ENCODE measurements around the gene RBPMS2.
"Not testable (repeated sequence)": the region's sequence is repeated elsewhere in the genome, so short reads cannot be mapped to it uniquely, and the experiment has no call there.

Gene RBPMS2

GRCh38 chr15:64775551-64776401 is at the start of gene RBPMS2:
Gene RBPMS2 (minus strand): TSS chr15:64775589. CDS start chr15:64775319, 270 bp downstream.
- DNase-seq (ENCODE audit: low spot score): peak; percentile 85

- no peak for DNase-seq (ENCODE audit: low spot score)
These were observed 49.6 kb upstream of the RBPMS2 start for GRCh38 chr15:64824929-64825430.

GRCh38 chr15:64816452-64816851 is 41.1 kb upstream of the RBPMS2 start:
- DNase-seq (ENCODE audit: low spot score): no peak

DNA sequence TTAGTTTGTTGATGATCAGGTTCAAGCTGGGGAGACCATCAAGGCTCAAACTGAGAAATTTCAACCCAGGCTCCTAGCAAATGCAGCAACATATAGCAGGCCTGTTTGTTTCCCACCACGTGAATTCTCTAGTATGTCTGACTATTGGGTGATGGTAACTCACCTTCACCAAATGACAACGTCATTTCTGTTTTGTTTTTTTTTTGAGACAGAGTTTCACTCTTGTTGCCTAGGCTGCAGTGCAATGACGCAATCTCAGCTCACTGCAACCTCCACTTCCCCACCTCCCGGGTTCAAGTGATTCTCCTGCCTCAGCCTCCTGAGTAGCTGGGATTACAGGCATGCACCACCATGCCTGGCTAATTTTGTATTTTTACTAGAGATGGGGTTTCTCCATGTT is 39.6 kb upstream of the RBPMS2 start:
- not testable (repeated sequence) for DNase-seq (ENCODE audit: low spot score)

DNA sequence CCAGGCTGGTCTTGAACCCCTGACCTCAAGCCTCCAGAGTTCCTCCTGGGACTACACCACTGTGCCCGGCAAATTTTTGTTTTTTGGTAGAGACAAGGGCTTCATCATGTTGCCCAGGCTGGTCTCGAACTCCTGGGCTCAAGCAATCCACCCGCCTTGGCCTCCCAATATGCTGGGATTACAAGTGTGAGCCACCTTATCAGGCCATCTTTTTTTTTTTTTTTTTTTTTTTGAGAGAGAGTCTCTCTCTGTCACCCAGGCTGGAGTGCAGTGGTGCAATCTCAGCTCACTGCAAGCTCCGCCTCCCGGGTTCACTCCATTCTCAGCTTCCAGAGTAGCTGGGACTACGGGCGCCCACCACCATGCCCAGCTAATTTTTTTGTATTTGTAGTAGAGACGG is 38.9 kb upstream of the RBPMS2 start:
- DNase-seq (ENCODE audit: low spot score): not testable (repeated sequence)

DNA sequence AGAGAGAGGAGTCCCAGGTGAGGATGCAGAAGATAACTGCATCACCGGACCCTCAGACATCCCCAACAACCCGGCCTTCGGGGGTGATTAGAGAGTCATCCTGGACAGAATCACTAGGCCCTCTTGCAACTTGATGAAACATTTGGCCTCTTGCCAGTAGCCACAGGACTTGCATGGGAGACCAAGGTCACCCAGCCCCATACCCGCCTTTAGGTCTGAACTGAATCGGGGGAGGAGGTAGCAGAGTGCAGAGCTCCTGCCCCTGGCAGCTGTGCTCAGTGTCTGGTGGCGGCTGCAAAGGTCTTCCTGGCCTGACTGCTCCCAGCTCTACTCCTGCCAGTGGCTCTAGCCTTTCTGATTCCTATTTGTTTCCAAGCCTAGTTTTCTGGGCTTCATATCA is 37.7 kb upstream of the RBPMS2 start:
- DNase-seq (ENCODE audit: low spot score): no peak

DNA sequence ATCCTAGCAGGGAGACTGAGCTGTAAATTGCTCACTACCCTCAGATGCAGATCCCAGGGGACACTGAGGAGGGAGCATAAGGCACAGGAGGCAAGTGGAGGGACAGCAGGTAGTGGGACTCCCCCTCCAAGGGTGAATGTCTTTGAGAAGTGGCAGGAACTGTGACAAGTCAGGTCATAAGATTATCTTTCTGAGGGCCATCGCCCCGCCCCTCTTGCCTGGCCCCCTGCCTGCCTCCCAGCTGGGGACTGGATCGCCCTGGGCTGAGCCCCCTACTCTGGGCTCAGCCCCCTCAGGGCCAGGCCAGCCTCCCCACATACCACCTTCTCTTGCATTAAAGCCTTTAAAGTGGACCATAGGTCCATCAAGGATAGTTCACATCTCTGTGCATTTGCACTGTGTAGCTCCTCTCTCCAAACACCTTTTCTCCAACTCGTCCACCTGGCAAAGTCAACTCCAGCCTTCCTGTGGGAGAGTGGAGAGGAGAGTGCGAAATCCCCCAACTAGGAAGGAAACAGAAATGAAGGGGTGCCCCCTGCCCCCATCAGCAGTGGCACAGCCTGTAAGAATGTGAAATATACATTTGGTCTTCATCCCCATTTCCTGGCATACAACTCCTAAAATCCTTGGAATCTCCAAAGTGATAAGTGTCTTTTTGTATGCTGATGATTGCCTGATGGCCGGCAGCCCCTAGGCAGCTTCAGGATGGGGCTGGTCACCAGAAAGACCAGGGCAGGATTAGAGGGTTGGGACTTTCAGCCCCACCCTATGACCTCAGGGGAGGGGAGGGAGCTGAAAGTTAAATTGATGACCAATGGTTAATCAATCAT is 35.3 kb upstream of the RBPMS2 start:
- DNase-seq (ENCODE audit: low spot score): peak; percentile 18

- DNase-seq (ENCODE audit: low spot score): peak; percentile 82
These were observed 34.5 kb upstream of the RBPMS2 start for GRCh38 chr15:64809649-64810496.

GRCh38 chr15:64808785-64809453 is 33.5 kb upstream of the RBPMS2 start:
- DNase-seq (ENCODE audit: low spot score): peak; percentile 58

GRCh38 chr15:64807751-64808222 is 32.4 kb upstream of the RBPMS2 start:
- DNase-seq (ENCODE audit: low spot score): peak; percentile 66

- peak; percentile 66 for DNase-seq (ENCODE audit: low spot score)
These were observed 31.8 kb upstream of the RBPMS2 start for GRCh38 chr15:64807051-64807749.

GRCh38 chr15:64806509-64806908 is 31.1 kb upstream of the RBPMS2 start:
- DNase-seq (ENCODE audit: low spot score): no peak

DNA sequence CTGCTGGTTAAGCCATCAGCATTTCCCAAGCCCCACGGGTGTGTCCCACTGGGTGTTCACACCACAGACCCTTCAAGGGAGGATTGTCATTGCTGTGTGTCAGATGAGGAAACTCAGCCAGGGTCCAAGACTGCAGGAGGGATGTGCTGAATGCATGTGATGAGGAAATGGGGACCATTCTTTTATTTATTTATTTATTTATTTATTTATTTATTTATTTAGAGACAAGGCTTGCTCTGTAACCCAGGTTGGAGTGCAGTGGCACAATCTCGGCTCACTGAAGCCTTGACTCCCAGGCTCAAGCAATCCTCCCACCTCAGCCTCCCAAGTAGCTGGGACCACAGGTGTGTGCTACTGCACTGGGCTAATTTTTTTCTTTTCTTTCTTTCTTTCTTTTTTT is 29.2 kb upstream of the RBPMS2 start:
- DNase-seq (ENCODE audit: low spot score): no peak

DNA sequence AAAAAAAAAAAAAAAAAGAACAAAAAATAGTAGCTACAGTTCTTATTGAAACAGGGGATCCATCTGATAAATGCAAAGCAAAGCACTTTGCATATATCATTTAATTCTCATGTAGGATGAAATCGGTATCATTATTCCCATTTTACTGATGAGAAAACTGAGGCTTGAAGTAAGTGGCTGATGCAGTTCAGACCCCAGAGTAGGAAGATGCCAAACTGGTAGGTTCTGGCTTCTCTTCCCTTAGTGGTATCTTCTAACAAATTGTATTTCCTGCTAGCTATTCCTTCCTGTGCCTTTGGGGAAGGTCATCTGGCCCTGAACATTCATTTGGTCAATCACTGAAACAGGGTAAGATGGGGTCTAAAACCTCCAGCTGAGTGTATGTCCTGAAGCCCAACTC is 28.1 kb upstream of the RBPMS2 start:
- DNase-seq (ENCODE audit: low spot score): no peak

DNA sequence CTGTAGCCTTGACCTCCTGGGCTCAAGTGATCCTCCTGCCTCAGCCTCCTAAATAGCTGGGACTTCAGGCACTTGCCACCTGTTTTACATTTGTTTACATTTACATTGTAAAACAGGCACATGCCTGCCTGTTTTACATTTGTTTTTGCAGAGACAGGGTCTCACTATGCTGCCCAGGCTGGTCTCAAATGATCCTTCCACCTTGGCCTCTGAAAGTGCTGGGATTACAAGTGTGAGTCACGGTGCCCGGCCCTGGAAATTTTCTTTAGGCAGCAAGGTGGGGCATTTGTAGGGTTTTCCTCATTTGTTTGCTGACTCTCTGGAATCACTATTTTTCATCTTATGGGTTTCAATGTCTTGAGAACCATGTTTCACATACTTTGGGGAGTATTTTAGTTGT is 25.1 kb upstream of the RBPMS2 start:
- no peak for DNase-seq (ENCODE audit: low spot score)

- not testable (repeated sequence) for DNase-seq (ENCODE audit: low spot score)
These were observed 23.5 kb upstream of the RBPMS2 start for GRCh38 chr15:64798905-64799304.

DNA sequence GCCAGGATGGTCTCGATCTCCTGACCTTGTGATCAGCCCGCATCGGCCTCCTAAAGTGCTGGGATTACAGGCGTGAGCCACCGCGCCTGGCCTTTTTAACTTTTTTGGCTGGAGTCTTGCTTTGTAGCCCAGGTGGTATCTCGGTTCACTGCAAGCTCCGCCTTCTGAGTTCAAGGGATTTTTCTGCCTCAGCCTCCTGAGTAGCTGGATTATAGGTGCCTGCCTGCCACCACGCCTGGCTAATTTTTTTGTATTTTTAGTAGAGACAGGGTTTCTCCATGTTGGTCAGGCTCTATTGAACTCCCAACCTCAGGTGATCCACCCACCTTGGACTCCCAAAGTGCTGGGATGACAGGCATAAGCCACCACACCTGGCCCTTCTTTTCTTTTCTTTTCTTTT is 20.5 kb upstream of the RBPMS2 start:
- DNase-seq (ENCODE audit: low spot score): not testable (repeated sequence)

GRCh38 chr15:64795299-64795698 is 19.9 kb upstream of the RBPMS2 start:
- not testable (repeated sequence) for DNase-seq (ENCODE audit: low spot score)

GRCh38 chr15:64792282-64792681 is 16.9 kb upstream of the RBPMS2 start:
- no peak for DNase-seq (ENCODE audit: low spot score)

- DNase-seq (ENCODE audit: low spot score): no peak
These were observed 16.0 kb upstream of the RBPMS2 start for GRCh38 chr15:64791401-64791800.

- no peak for DNase-seq (ENCODE audit: low spot score)
These were observed 8.4 kb upstream of the RBPMS2 start for GRCh38 chr15:64783796-64784195.
